GM10847 (cell line): ENCODE results near the gene RTN4R.

Experiments
- POLR2A ChIP-seq: IDR thresholded peaks from 2 replicates; pipeline ENCODE4 v1.6.1; 2011; ENCODE audit not compliant: insufficient read length; ENCODE audit errors: extremely low read depth

Gene RTN4R

GRCh38 chr22:20236052-20236717 is 31.9 kb downstream of the RTN4R start:
- no peak for TF ChIP-seq POLR2A

- no peak for TF ChIP-seq POLR2A
Measured at GRCh38 chr22:20235389-20235991, 32.6 kb downstream of the RTN4R start.

DNA sequence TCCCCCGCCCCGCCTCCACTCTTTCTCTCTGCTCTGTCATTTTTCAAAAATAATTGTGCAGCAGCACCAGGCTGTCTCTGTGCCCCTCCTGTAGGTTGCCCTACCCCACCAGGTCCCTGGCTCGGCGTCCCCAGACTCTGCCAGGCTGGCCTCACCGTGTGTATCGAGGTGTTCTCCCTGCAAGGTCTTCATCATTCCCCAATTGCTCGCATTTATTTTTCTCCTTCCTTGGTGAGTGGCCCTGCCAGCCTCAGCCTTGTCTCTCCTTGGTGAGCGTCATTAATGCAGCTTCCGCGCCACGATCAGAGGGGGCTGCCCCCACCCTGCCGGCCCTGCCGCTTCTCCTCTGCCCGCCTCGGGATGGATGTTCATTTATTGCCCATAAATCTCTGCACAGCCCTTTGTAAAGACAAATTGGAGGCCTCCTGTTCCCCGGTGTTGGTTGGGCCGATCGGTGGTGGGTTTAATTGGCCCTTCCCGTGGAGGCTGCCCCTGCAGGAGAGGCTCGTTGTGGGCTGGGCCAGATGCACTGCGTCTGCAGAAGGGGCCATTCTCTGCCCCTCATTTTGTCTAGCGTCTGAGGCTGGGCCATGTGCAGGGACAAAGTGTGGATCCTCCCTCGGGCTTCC is 33.2 kb downstream of the RTN4R start:
- TF ChIP-seq POLR2A, result no peak

DNA sequence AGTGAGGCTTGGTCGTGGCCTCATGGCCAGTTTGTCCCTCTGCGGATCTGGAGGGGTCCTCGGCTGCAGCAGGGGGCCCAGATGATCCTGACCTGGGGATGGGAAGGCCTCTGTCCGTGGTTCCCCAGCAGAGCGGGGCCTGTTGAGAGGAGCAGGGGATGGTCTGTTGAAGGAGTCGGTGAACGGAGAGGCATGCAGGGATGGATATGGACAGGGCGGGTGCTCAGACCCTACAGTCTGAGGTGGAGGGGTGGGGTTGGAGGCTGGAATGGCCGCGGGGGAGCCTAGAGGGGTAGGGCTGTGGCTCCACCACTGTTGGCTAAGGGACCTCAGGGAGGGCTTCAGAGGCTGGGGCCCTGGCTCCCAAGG is 33.8 kb downstream of the RTN4R start:
- TF ChIP-seq POLR2A, result no peak

DNA sequence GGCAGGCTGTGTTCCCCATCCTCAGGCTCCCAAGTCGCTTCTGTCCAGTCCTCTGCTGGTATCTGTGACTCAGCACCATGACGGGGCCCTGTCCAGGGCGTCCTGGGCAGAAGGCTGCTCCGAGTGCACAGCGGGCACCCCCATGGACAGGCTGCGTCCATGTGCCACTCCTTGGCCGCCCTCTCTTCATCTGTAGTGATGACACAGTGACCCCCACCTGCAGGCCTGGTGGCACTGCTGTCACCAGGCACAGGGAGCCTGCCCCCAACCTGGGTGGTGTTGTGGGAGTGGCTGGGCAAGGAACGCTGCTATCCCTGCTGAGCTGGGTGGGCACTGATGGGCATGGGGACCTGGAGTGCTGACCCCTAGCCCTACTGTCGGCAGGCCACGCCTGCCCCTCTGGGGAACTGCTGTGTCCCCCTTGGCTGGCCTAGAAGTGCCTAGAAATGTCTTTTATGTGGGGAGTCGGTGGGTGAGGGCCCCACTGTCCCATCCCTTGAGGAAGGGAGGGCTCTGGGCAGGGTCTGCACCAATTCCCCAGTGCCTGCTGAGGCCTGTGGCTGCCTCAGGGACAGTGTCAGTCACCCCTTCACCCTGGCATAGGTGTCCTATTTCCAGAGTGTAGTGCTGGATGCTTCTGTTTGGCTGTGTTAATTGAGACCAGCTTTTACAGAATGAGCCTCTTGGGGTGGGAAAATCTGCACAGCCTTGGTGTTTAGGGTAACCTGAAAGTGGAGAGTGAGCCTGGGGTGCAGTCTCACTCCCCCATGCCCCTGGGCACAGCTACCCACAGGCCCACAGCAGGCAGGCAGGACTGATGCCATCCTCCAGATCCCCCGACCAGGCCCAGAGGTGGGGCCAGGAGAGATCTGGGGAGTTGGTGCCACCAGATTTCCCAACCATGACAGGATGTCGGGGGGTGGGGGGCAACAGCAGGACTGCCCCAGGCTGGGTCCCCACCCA is 34.5 kb downstream of the RTN4R start:
- no peak for TF ChIP-seq POLR2A

DNA sequence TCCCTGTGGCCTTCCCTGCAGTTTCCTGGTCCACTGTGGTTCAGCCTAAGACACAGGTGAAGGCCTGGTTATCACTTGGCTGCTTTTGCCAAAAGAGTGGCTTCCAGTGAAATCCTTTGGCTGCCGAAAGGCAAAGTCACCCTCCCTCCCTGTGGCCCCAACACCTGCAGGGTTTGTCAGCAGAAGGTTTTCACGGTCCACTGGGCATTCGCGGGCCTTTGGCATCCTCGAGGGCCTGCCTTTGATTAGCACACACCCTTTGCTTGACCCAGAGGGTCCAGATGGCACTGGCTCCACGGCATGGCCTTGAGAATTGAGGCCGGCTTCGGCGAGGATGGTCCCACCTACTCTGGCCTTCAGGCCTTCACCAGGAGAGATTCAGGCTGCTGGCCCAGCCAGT is 35.3 kb downstream of the RTN4R start:
- no peak for TF ChIP-seq POLR2A

GRCh38 chr22:20232237-20232598 is 35.9 kb downstream of the RTN4R start:
- TF ChIP-seq POLR2A, result no peak

- TF ChIP-seq POLR2A, result no peak
Measured at GRCh38 chr22:20231514-20232236, 36.4 kb downstream of the RTN4R start.

DNA sequence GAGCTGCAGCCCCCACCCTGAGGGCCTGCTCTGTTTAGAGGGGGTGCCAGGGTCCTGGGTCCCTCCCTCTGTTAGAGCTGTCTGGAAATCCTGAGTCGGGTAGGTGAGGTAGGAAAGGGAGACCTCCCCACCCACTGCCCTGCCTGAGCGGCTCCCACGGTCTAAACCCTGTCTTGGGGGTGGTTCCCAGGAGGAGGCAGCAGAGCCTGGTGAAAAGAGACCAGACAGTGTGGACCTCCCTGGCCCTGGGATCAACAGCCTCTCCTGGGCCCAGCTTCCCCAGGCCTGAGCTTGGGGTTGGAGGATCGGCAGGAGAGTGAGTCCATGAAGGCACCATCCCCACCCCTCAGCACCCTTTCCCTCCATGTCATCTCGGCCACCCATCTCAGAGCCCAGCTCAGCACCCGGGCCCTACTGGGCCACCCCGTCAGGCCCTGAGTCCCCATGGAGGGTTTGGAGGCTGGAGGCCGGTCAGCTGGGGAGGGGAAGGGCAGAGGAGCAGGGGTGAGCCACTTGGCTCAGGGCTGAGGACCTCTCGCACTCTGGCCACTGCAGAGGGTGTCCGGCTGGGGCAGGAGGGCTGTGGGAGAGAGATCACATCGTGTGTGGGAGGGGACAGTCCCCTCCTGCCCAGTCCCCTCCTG is 37.2 kb downstream of the RTN4R start:
- no peak for TF ChIP-seq POLR2A

GRCh38 chr22:20229916-20230775 is 38.0 kb downstream of the RTN4R start:
- no peak for TF ChIP-seq POLR2A

GRCh38 chr22:20228939-20229272 is 39.2 kb downstream of the RTN4R start:
- no peak for TF ChIP-seq POLR2A

DNA sequence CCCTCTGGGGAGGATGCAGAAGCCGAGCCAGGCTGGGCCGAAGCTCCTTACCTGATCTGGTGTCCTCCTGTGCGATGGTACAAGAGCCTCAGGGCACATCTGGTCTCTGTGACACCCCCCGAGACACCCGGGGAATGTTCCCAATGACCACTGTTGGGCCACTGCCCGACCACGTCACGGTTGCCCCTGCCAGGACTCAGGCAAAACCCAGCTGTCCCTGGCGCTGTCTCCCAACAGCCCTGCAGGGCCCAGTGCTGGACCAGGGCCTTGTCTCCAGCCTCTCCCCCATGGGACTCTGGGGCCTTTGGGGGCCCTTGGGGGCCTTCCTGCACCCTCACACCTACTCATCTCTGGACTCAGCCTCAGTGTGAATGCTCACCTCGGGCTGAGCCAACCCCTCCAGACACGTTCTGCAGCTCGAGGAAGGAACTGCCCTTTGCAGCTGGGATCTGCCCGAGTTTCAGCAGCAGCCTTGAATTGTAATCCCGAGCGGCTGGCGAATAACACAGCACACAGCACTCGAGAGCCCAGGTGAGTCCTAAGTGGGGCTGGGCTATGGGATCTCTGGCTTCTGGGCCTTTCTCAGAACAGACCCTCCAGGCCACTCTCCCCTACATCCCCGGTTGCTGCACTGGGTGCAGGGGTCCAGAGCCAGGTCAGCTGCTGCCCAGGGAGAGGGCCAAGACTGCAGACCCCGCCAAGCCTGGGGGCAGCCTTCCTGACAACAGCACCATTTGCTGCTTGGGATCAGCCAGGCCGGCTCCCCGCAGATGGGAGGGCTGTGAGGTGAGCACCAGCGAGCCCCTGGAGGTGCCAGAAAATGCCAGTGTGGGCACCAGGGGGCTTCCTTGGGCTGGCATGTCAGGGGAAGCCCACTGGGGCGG is 39.8 kb downstream of the RTN4R start:
- no peak for TF ChIP-seq POLR2A

DNA sequence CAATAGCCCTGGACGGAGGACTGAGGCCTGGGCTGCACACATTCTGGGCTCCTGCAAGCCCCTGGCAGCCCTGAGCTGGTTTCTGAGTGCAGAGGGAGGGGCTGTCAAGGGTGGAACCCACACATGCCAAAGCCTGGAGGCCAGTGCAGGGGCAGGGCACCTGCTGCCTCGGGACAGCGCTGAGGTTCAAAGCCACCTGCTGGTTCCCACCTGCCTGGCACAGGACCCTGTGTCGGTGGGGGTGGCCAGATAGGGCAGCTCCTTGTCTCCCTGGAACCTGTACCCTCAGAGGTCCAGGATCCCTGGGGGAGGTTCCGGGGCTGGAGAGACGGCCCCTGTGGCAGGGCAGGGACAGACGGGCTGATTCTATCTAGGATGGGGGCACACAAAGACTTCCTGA is 40.8 kb downstream of the RTN4R start:
- no peak for TF ChIP-seq POLR2A

GRCh38 chr22:20226760-20227350 is 41.3 kb downstream of the RTN4R start:
- no peak for TF ChIP-seq POLR2A
